NAMALWA (cell line): ENCODE results near the gene SLC7A5.

Experiments
- DNase-seq: peaks from one replicate; pipeline ENCODE4 v3.0.0-alpha.2; 2015; ENCODE audit warnings: low spot score

The SLC7A5 gene

GRCh38 chr16:87846705-87847466 lies 22.4 kb downstream of the SLC7A5 start:
- DNase-seq = no peak

GRCh38 chr16:87845807-87846619 lies 23.3 kb downstream of the SLC7A5 start:
- DNase-seq = no peak

DNA sequence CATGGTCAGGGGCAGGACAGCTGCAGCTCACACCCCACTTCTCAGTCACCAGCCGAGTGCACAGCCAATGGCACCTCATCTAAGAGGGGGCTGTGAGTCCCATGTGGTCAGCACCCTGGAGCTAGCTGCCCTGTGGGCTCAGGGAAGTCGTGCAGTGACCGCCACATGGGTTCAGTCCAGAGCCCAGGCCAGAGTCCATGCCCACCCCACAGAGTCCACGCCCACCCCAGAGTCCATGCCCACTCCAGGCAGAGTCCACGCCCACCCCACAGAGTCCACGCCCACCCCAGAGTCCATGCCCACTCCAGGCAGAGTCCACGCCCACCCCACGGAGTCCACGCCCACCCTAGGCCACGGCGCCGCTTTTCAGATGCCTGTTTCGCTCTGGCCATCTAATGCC lies 24.1 kb downstream of the SLC7A5 start:
- DNase-seq = no peak

GRCh38 chr16:87844809-87845208 lies 24.5 kb downstream of the SLC7A5 start:
- no peak for DNase-seq

- no peak for DNase-seq
These were observed 25.1 kb downstream of the SLC7A5 start for GRCh38 chr16:87844120-87844733.

GRCh38 chr16:87843678-87844105 lies 25.6 kb downstream of the SLC7A5 start:
- DNase-seq = no peak

GRCh38 chr16:87842209-87842869 lies 27.0 kb downstream of the SLC7A5 start:
- no peak for DNase-seq

GRCh38 chr16:87841340-87842208 lies 27.7 kb downstream of the SLC7A5 start:
- DNase-seq = no peak

GRCh38 chr16:87840271-87840978 lies 28.9 kb downstream of the SLC7A5 start:
- DNase-seq = no peak

DNA sequence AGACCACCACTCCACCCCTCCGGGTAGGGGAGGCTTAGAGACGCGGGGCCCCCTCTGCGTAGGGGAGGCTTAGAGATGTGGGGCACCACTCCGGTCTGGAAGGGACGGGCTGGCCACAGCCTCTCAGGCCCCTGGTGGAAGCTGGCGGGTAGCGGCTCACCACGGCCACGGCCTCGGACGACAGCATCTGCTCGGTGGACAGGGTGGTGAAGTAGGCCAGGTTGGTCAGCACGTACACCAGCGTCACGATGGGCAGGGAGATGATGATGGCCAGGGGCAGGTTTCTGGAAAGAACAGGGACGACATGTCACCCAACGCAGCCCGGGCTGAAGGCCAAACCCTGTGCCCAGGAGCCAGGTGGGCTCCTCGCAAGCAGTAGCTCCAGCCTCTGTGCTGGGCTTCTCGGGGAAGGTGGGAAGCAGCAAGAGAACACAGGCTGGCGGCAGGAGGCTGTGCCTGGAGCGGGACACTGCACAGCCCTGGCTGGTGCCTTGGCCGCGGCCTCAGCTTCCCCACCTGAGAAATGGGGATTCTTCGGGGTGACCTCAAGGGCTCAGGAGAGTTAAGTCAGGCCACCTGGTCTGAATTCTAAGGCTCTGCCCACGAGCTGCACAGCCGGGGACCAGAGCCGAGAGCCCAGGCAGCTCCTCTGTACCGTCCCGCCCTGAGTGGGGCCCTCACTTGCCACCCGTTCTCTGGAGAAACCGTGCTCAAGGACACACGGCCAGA lies 29.6 kb downstream of the SLC7A5 start:
- DNase-seq = no peak

- DNase-seq = no peak
These were observed 30.4 kb downstream of the SLC7A5 start for GRCh38 chr16:87838643-87839541.

- no peak for DNase-seq
These were observed 31.5 kb downstream of the SLC7A5 start for GRCh38 chr16:87837627-87838289.

GRCh38 chr16:87836844-87837581 lies 32.3 kb downstream of the SLC7A5 start:
- no peak for DNase-seq

DNA sequence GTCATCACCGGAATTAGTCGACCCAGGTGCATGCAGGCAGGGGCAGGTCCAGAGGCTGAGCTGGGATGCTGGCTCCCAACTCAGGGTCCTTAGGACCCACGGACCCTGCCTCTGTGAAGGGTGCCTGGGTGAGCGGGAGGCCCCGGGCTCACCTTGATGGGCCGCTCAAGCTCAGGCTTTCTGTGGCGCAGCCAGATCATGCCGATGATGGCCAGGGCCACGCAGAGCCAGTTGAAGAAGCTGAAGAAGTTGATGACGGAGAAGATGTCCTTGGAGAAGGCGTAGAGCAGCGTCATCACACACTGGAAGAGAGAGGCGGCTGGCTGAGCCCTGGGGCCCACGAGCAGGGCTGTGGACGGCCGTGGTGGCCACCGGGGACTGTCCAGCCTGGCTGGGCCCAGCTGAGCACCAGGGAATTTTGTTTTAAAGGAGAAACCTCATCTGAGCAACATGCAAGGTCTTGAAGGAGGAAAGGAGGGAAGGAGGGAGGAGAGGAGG lies 32.9 kb downstream of the SLC7A5 start:
- DNase-seq = no peak

GRCh38 chr16:87835882-87836331 lies 33.4 kb downstream of the SLC7A5 start:
- no peak for DNase-seq

- no peak for DNase-seq
These were observed 34.4 kb downstream of the SLC7A5 start for GRCh38 chr16:87834668-87835473.
